ENCODE results near the gene CORO2A.
A peak's percentile ranks its signal among the peaks of the same experiment; 100 is the strongest.
"Not testable (repeated sequence)": the region's sequence is repeated elsewhere in the genome, so short reads cannot be mapped to it uniquely, and the experiment has no call there.

CORO2A gene

DNA sequence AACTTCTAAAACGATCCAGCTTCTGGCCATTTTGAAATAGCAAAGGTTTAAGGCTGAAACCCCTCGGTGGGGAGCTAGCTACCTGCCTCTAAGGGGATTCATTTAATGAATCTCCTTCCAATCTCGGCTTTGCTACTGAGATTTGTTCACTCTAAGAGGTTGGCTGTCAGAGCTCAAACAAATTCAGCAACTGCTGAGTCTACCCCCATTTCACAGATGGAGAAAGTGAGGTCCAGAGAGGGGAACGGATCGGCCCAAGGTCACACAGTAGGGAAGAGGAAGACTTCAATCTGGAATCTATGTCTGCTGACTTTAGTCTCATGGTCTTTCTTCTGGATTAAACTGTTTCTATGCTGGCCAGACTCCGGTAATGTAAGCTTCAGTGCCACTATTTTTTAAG is 3.0 kb downstream of the CORO2A start:
- DNase-seq, result no peak

DNA sequence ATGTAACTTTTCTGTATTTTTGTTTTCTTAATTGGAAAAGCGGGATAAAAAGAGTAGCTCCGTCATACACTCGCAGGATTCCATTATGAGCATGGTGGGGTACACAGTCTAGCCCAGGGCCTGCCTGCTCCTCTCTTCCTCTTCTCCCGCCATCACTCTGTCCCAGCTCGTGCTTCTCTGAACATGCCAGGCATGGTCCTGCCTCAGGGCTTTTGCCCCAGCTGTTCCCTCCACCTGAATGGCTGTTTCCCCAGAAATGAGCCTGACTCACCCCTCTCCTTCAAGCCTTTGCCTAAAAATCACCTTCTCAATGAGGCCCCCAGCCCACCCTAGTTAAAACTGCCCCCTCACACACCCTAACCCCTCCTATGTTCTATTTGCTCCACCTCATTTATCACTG is 4.5 kb downstream of the CORO2A start:
- no peak for DNase-seq

DNA sequence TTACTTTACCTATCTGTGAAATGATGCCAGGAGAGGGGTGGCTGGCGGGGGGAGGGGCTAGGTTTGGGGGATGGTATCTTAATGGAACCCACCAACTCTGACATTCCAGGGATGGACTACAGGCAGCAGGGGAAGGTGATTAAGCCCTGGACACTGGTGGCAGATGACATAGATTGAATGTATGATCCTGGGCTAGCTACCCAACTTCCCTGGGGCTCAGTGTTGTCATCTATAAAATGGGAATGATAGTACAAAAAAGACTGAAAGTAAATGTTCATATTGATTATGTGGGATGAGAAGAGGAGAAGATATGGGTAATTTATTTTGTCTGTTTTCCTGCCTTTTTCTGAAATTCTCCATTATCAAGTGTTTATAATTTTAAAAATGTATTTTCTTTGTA is 6.2 kb downstream of the CORO2A start:
- DNase-seq, result no peak

DNA sequence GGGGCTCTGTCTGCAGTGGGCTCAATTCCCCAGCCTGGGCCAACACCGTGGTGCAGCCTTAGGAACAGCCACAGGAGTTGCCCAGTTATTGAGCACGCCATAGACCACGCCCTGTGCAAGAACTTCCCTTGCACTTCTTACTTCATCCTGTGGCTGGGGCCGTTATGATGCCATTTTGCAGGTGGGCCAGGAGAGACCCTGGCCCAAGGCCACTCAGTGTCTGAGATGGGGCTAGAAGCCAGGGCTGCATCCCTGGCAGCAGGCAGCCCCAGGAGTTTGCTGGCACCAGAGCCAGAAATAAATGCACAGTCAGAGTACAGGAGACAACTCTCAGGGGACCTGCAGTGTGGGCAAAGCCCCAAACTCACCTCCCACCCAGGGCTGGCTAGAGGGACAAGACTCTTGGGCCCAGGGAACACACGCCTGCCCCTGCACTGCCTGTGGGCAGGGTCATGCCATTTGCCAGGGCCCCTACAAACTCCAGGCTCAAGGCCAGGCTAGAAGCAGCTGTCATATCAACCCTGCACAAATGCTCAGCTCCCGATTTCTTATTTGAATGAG is 6.7 kb downstream of the CORO2A start:
- DNase-seq, result no peak

DNA sequence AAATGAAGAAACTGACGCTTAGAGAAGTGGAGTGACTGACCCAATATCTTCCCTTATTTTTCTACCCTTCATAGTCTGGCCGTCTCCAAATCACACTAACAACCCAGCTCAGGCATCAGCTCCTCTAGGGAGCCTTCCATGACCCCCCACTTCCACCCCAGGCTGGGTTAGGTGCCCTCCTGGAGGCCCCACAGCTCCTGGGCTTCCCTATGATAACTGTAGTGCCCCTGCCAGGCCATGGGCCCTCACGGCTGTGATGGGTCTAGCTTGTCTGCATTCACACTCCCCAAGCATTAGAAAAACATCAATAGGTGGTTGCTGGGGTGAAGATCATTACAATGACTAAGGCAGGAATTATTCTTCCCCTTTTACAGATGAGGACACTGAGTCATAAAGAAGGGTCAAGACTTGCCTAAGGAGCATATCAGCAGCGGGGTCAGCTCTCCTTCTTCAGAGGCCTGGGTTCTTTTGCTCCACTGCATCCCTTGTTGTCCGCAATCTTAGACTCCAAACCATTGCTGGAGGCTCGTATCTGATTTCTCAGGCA is 7.3 kb downstream of the CORO2A start:
- no peak for DNase-seq

DNA sequence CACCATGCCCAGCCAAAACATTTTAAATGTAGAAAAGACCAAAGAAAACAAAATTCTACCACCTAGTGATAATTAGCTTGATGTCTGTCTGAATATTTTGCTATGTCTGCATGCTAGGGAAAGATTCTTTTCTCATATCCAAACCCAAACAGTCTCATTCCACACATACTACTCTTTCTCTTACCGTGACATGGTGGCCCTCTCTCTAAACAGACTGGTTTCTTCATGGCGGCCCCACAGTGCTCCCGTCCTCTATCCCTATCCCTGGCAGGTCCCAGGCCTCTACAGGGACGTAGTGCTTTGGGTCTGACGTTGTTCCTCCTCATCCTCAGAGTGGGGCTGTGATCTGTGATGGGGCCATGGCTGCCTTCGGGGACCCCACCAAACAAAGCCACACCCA is 8.1 kb downstream of the CORO2A start:
- no peak for DNase-seq

DNA sequence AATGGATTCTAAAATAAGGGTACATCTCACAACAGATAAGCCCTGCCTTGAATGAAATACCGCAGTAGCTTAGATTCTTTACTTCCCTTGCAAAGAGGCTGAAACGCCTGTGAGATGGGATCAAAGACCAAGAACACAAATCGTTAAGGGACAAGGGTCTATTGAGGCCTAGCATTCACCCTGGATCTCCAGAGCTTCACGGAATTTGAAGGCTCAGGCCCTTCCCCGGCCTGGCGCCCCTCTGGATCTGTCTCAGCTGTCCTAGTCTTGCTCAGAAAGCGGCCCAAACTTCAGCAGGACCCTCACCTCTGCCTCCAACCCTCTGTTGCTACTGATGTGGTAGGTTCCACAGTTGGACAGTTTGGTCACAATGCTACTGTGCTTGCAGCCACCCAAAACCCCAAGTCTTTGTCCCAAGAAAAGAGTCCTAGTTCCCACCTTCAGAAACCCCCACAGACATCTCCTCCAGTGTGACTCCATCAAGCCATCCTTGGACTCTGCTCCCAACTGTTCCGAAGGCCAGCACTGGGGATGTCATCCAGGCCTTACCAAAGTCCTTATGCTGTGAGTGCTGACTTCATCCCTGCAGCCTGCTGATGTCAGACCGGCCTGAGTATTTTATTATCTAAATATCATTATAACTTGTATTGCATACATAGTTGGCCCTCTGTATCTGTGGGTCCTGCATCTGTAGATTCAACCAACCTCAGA is 9.4 kb downstream of the CORO2A start:
- DNase-seq, result no peak

DNA sequence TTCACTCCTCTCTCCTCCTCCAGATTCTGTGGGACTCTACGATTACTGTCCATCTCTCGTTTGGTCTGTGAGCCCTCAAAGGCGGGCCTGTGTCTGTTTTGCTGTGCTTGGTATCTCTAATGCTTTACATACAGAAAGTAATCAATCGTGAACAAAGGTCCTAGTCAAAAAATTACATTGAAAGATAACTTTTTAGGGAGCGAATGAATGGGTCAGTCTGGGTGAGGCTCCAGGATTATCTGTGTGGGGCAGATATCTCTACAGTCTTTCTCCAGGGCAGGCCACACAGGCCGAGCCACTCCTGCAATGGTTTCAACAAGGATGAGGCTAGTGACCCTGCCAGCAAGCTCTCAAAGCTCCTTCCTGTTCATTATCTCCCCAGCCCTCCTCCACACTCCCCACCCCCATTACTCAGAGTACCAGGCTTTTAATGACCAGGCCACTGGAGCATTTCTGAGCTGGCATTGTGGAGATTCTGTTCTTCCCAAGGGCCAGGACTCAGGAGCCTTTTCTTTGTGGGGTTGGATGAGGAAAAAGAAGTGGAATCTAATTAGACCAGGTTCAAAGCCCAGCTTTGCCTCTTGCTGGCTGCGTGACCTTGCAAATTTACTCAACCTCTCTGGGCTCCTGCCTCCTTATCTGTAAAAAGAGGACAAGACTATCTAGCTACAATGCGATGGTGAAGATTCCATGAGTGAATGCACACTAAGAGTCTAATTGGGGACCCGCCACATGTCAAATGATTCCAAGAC is 10.2 kb downstream of the CORO2A start:
- DNase-seq, result no peak

DNA sequence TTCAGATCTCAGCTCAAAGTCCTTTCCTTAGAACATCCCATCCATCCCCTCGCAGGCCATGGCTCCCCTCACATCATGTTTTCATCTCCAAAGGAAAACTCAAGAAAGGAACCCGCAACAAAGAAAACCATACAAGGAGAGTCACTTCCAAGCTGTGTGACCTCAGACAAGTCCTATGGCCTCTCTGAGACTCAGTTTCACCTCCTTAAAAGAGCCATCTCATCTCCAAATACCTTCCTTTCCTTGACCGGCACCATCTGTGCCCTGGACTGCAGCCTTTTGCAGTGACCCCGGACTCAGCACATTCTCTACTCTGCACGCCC is 10.7 kb downstream of the CORO2A start:
- no peak for DNase-seq

DNA sequence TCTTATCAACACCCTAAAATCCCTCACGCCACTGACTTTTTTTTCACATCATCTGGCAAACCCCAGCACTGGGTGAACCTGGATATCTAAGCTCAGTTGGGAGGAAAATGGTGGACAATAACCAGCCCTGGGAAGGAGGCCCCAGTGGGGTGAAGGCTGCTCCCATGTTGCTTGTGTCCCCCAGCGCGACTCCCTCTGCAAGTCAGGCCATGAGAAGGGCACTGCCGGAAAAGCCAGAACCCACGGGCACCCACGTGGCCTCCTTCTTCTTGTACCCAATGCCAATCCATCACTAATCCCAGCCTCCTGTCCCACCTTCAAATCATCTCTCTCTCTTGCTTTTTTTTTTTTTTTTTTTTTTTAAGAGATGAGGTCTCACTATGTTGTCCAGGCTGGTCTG is 11.4 kb downstream of the CORO2A start:
- DNase-seq, result no peak

DNA sequence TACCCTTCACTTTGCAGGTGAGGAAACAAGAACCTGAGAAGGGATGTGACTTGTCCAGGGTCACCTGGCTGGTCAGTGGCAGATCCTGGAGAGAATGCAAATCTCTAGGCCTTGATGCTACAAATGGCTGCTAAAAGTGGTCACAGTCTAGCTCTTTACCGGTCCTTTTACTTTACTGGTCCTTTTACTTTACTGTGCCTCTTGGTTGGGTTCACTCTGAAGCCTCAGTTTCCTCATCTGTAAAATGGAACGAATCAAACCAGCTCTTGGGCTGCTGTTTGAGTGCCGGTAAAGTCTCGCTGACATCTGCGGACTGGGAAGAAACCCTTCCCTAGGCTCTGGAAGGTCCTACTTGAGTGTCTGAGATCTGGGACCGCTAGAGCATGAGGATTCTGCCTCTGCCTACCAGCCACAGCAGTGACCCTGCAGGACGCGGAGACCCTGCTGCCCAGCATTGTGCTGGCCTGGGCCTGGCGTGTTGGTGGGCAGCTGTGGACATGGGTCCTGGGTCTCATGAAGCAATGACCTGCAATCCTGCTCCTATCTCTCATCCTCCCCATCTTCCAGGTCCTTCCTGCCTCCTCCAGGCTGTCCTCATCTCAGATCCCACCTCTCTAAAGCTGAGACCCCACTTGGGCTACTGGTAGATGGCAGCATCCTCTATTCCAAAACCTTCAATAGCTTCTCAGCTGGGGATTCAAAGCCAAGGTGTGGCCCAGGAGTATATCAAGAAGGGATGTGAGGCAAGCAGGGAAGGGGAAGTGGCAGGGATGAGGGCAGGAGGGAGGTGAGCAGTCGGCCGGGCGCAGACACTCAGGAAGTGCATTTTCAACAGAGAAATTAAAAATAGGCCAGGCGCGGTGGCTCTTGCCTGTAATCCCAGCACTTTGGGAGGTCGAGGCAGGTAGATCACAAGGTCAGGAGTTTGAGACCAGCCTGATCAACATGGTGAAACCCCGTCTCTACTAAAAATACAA is 13.3 kb downstream of the CORO2A start:
- DNase-seq, result no peak

DNA sequence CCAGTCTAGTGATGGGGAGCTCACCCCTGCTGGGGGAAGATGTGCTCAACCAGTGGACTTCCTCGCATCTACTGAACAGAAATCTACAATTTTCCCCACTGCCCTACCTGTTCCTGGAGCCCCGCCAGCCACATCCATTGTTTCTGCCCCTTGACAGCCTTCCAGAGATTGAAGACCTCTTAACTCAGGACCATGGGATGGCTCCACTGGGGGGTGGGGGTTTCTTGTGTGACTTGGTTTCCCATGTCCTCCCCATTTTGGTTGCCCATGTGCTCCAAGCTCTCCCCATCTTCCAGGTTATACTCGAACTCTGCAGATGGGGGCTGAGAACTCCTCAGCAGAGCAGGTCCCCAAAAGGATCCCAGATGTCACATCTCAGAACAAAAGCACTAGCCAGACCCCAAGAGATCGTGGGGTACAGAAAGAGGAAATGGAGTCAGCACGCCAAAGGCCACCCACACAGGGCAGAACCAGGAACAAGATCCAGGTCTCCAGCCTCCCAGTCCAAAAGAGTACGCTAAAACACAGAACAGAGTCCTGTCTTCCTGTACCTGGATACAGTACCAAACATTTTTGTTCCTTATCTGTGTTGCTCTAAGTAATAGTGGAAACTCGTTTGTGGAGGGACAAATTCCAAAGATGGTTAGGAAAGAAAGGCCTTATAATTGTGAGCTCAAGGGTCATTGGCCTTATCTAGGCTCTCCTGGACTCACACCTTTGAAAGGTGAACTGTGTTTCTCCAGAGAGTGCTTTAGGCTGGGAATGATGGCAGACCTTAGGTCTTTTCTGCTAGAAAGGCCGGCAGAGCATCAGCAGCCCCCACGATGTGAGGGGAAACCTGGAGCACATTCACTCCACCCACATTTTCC is 15.8 kb downstream of the CORO2A start:
- no peak for DNase-seq

DNA sequence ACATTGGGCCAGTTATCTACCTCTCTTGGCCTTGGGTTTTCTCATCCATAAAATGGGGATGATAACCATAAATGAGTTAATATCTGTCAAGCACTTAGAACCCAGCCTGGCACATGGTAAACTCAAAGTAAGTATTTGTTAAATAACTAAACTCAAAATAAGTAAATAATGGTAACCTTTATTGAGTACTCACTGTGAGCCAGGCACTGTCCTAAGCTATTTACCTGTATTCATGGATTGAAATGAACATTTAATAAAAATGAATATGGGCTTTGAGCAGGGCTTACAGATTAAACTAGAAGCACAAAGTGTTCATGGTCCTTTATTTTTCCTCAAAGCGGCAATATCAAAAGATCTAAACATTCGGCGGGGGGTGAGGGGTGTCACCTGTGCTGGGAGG is 16.7 kb downstream of the CORO2A start:
- no peak for DNase-seq

DNA sequence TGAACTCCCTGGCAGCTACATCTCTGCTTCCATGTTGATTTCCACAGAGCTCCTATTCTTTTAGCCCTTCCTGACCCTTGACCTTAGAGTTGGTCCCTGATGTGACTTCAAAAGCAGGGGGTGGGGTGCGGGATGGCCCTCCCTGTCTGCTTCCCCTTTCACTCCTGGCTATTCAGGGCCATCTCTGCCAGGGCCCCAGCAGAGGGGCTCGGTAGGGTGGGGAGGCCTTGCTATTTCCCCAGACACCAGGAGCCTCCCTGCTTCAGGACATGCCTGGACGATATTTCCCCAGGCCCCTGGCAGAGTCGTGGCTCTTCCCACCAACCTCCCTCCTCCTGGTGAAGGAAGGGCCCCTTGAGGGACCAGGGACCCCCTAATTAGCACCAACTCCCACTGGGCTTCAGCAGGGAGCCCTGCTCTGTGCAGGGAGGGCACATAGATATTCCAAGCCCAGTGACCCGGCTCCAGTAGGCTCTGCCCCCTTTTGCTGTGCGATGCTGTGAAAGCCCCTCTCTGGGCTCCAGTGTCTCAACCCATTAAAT is 17.3 kb downstream of the CORO2A start:
- no peak for DNase-seq

DNA sequence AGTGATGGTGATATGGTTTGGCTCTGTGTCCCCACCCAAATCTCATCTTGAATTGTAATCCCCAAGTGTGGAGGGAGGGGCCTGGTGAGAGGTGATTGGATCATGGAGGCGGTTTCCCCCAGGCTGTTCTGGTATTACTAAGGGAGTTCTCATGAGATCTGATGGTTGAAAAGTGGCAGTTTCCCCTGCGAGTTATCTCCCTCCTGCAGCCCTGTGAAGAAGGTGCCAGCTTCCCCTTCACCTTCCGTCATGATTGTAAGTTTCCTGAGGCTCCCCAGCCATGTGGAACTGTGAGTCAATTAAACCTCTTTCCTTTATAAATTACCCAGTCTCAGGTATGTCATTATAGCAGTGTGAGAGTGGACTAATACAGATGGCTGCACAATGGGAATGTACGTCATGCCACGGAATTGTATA is 17.9 kb downstream of the CORO2A start:
- DNase-seq, result not testable (repeated sequence)

DNA sequence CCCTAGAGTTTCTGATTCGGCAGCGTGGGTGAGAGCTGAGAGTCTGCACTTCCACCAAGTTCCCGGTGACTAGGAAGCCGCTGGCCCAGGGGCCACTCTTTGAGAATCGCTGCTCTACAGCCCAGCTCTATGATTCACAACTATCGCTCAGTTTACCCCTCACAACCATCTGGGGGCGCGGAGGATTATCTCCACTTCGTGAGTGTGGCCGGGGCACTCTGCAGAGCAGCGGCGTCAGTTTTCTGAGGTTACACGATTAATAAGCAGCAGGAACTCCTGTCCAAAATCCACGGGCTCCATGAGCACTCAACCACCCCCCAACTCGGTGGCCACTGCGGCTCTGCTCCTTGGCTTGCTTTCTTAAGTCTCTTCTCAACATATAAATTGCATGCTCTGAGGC is 19.3 kb downstream of the CORO2A start:
- no peak for DNase-seq

DNA sequence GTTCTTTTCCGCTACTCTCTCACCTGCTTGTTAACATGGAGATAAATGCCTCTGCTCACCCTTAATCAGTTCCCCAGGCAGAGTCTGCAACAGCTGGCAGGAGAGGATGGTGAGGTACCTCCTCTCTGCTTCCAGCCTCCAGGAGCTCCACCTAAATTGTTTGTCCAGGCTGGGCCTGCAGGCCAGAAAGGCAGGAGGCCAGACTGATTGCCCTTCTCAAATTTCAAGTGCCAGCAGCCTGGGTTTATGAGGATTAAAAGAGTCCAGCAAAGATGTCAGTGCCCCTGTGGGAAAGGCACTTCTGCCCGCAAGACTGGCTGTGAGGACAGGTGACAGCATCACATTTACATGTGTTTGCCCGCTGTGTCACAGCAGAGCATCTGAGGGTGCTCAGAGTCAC is 19.8 kb downstream of the CORO2A start:
- no peak for DNase-seq

DNA sequence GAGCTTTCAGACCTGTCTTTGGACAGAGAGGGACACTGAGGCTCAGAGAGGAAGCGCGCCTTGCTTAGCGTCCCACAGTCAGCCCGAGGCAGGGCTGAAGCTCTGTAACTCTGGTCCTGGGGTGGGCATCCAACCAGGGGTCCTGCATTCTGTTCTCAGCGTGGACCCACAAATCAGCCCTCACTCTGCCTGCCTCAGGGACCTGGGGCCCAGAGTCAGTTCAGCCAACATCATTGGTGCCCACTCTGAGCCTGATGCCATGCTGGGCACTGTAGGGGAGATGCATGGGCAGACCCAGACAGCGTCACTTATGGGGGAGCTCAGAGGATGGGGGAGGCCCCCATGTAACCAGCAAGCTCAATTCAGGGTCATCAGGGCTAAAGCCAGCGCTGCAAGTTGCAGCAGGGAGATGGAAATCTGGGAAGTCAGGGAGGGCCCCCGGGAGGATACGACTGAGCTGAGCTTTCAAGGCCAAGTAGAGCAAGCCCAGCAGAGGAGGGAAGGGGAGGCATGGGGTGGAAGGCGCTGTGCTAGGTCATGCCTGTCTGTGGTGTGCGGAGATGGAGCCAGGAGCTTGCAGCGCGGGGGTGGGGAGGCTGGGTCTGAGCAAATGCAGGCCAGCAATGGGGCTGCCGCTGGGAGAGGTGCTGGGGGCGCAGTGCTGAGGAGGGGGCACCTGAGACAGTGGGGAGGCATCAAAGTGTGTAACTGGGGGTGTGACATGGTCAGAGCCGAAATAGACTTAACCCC is 21.1 kb downstream of the CORO2A start:
- no peak for DNase-seq

DNA sequence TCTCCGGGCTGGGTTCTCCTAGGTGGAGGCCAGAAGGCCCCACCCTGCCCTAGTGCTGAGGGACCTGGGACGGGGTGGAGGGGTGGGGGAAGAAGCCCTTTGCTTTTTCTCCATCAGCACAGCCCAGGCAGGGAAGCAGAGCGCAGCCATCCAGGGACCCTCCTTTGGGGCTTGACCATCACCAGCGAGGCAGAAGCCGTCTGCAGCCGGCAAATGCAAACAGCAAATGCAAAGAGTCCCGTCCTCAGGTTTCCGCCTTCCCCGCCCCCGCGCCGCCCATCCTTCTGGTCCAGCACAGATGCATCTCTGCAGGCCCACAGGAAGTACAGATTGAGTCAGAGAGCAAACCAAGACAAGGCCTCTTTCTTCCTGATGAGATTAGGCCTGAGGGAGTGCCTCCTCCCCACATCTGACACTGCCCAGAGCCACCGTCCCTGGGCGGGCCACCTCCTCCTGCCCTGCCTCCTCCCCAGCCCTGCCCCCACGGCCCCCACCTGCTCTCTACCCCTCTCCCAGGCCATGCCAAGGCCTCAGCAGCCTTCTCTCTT is 23.4 kb downstream of the CORO2A start:
- peak; percentile 50 for DNase-seq

DNA sequence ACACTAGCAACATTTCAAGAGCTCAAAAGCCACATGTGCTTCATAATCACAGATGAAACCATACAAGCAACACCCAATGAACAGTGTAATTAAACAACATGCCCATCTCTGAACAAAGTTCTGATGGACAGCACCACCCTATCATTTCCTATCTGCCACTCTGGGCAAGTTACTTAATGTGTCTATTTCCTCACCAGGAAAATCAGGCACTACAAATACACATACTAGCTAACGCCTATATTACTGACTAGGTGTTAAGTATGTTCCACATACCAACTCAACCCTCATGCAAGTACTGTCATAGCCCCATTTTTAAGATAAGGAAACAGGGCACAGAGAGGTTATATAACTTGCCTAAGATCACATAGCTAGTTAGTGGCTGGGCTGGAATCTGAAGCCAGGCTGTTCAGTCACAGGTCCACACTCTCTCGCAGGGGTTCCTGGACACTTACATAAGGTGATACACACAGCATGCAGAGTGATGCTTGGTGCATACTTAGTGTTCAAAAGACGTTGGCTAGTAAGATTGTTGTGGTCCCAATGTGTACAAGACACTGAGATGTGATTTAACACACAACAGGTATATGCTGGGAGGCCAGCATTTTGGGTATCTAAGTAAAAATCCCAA is 24.2 kb downstream of the CORO2A start:
- no peak for DNase-seq

Measured in CD4-positive, alpha-beta T cell treated with Interleukin-10 for 1 hour (primary cell).